ENCODE results near the gene DDI1.

DNA sequence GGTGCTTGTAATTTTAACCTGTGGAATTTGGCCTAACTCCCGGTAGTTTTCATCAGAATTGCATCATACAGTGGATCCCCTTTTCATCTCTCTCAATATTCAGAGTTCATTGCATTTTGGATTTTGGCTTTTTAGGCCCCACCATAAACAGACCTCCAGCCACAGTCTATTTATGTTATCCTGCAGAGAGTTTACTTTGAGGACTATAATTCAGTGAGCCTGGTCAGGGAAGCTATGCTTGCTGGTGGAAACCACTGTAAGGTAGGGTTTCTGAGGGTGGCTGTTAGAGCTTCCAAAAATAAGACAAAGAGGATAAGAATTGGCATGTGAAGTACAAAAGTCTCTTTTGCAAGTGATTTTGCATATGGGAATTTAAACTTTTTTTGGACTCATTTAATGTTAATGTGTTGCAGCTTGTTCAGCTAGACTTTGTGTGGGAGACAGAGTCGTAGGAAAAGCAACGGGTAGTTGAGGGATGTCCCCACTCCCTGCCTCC is 34.8 kb upstream of the DDI1 start:
- TF ChIP-seq, protein P1, sequence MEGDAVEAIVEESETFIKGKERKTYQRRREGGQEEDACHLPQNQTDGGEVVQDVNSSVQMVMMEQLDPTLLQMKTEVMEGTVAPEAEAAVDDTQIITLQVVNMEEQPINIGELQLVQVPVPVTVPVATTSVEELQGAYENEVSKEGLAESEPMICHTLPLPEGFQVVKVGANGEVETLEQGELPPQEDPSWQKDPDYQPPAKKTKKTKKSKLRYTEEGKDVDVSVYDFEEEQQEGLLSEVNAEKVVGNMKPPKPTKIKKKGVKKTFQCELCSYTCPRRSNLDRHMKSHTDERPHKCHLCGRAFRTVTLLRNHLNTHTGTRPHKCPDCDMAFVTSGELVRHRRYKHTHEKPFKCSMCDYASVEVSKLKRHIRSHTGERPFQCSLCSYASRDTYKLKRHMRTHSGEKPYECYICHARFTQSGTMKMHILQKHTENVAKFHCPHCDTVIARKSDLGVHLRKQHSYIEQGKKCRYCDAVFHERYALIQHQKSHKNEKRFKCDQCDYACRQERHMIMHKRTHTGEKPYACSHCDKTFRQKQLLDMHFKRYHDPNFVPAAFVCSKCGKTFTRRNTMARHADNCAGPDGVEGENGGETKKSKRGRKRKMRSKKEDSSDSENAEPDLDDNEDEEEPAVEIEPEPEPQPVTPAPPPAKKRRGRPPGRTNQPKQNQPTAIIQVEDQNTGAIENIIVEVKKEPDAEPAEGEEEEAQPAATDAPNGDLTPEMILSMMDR (conservative IDR thresholded peaks at IDR 0.05; ENCODE audit: low read depth in 2 of 2) = no peak
- TF ChIP-seq POLR2AphosphoS5 (IDR thresholded peaks at IDR 0.05; ENCODE audit: low read depth) (no peak), EZH2 (IDR thresholded peaks at IDR 0.05; ENCODE audit: low read depth, unreplicated experiment) (no peak), ZNF114 (CRISPR knock-in tag; IDR thresholded peaks at IDR 0.05) (no peak), EZH2phosphoT487 (IDR thresholded peaks at IDR 0.05; ENCODE audit: unreplicated experiment) (no peak), ZNF331 (CRISPR knock-in tag; IDR thresholded peaks at IDR 0.05; ENCODE audit: low read depth) (no peak), STAT1 (IDR thresholded peaks at IDR 0.05; ENCODE audit: unreplicated experiment) (no peak), JUNB (IDR thresholded peaks at IDR 0.05; ENCODE audit: unreplicated experiment) (no peak)
- TF ChIP-seq, protein P2, sequence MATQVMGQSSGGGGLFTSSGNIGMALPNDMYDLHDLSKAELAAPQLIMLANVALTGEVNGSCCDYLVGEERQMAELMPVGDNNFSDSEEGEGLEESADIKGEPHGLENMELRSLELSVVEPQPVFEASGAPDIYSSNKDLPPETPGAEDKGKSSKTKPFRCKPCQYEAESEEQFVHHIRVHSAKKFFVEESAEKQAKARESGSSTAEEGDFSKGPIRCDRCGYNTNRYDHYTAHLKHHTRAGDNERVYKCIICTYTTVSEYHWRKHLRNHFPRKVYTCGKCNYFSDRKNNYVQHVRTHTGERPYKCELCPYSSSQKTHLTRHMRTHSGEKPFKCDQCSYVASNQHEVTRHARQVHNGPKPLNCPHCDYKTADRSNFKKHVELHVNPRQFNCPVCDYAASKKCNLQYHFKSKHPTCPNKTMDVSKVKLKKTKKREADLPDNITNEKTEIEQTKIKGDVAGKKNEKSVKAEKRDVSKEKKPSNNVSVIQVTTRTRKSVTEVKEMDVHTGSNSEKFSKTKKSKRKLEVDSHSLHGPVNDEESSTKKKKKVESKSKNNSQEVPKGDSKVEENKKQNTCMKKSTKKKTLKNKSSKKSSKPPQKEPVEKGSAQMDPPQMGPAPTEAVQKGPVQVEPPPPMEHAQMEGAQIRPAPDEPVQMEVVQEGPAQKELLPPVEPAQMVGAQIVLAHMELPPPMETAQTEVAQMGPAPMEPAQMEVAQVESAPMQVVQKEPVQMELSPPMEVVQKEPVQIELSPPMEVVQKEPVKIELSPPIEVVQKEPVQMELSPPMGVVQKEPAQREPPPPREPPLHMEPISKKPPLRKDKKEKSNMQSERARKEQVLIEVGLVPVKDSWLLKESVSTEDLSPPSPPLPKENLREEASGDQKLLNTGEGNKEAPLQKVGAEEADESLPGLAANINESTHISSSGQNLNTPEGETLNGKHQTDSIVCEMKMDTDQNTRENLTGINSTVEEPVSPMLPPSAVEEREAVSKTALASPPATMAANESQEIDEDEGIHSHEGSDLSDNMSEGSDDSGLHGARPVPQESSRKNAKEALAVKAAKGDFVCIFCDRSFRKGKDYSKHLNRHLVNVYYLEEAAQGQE (IDR thresholded peaks at IDR 0.05; ENCODE audit: unreplicated experiment) = no peak
- TF ChIP-seq, protein P3, sequence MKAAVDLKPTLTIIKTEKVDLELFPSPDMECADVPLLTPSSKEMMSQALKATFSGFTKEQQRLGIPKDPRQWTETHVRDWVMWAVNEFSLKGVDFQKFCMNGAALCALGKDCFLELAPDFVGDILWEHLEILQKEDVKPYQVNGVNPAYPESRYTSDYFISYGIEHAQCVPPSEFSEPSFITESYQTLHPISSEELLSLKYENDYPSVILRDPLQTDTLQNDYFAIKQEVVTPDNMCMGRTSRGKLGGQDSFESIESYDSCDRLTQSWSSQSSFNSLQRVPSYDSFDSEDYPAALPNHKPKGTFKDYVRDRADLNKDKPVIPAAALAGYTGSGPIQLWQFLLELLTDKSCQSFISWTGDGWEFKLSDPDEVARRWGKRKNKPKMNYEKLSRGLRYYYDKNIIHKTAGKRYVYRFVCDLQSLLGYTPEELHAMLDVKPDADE (IDR thresholded peaks at IDR 0.05) = no peak

Data from GM23338 (cell line).